Right lobe of liver (tissue), 4 donors: ENCODE data around the gene PARL.

Source experiments
- POLR2A ChIP-seq: fragments of 450-650 bp; IDR thresholded peaks from one replicate; pipeline ENCODE4 v1.6.1; 2017; ENCODE audit warnings: antibody characterized with exemption, mild to moderate bottlenecking
- TF ChIP-seq, protein P1 (sequence below), 4 donors: fragments of 200-600 bp in 3 of 4; fragments of 450-650 bp in 1 of 4; IDR thresholded peaks; one replicate each; pipeline versions ENCODE4 v1.5.1 to v1.8.0; 2016 to 2022; ENCODE audit warnings: antibody characterized with exemption in 4 of 4, mild to moderate bottlenecking in 2 of 4
- donor health status: DM: no; HTN: no; CAD: no.
- donor health status: DM: no; HTN: no; CAD: no.
- donor health status: DM: no; HTN: yes; CAD: no.

- TF ChIP-seq, protein P1, sequence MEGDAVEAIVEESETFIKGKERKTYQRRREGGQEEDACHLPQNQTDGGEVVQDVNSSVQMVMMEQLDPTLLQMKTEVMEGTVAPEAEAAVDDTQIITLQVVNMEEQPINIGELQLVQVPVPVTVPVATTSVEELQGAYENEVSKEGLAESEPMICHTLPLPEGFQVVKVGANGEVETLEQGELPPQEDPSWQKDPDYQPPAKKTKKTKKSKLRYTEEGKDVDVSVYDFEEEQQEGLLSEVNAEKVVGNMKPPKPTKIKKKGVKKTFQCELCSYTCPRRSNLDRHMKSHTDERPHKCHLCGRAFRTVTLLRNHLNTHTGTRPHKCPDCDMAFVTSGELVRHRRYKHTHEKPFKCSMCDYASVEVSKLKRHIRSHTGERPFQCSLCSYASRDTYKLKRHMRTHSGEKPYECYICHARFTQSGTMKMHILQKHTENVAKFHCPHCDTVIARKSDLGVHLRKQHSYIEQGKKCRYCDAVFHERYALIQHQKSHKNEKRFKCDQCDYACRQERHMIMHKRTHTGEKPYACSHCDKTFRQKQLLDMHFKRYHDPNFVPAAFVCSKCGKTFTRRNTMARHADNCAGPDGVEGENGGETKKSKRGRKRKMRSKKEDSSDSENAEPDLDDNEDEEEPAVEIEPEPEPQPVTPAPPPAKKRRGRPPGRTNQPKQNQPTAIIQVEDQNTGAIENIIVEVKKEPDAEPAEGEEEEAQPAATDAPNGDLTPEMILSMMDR (IDR thresholded peaks at IDR 0.05), result no peak
- TF ChIP-seq POLR2A, result no peak
These were observed 46.8 kb downstream of the PARL start for GRCh38 chr3:183837894-183838293.
